Peyer's patch (tissue), 4 donors: ENCODE data around the gene CBLB.

Source experiments
- POLR2A ChIP-seq, 2 donors: fragments of 450-650 bp; IDR thresholded peaks; one replicate each; pipeline ENCODE4 v1.5.1; 2017; ENCODE audit warnings: antibody characterized with exemption in 2 of 2, mild to moderate bottlenecking in 2 of 2, moderate library complexity in 2 of 2
- TF ChIP-seq, protein P1 (sequence below), 6 experiments: fragments of 450-650 bp in 4 of 6; fragments of 200-600 bp in 2 of 6; sonication (generic) in 1 of 6; IDR thresholded peaks; one replicate each; pipeline ENCODE4 v1.5.1; 2017 to 2019; ENCODE audit warnings: antibody characterized with exemption in 6 of 6, mild to moderate bottlenecking in 3 of 6, moderate library complexity in 1 of 6

DNA sequence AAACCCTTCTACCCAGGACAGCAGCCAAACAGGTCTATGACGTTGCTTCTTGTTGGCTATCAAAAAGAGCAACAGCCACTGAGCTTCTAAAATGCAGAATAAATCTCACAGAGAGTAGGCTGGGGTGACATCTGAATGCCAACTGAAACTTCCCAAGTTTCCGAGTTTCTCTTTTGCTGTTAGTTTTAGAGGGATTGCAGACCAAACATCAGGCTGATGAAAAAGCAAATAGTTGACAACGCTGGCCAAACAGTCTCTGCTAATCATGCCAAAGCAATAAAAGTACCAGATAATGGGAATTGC, 670 bp upstream of the CBLB start:
- TF ChIP-seq, protein P1, sequence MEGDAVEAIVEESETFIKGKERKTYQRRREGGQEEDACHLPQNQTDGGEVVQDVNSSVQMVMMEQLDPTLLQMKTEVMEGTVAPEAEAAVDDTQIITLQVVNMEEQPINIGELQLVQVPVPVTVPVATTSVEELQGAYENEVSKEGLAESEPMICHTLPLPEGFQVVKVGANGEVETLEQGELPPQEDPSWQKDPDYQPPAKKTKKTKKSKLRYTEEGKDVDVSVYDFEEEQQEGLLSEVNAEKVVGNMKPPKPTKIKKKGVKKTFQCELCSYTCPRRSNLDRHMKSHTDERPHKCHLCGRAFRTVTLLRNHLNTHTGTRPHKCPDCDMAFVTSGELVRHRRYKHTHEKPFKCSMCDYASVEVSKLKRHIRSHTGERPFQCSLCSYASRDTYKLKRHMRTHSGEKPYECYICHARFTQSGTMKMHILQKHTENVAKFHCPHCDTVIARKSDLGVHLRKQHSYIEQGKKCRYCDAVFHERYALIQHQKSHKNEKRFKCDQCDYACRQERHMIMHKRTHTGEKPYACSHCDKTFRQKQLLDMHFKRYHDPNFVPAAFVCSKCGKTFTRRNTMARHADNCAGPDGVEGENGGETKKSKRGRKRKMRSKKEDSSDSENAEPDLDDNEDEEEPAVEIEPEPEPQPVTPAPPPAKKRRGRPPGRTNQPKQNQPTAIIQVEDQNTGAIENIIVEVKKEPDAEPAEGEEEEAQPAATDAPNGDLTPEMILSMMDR (IDR thresholded peaks at IDR 0.05): no peak
- no peak for TF ChIP-seq POLR2A (IDR thresholded peaks at IDR 0.05)
